ENCODE data around the gene NVL. TPM values are rescaled to one million over a fixed set of nuclear protein-coding genes. Genes with fewer than 3 reads are reported as not detected.

NVL gene
- total and polyA plus RNA-seq, 10 of the 15 experiments (the other 5 are each of a cell fraction or from before 2014, with no cell fraction given): 20.3 to 49.6 (median 35.2) TPM

GRCh38 chr1:224183591-224184312 lies 146.2 kb downstream of the NVL start:
- RAD21 ChIA-PET (ENCODE audit: unreplicated experiment): interaction anchor here (0.8 to 1.9 kb wide), 9 partner anchors 9 to 150 kb away, joined by 3 to 6 read pairs (median 4); no protein-coding TSS in a partner anchor
- TF ChIP-seq PRDM15 (CRISPR knock-in tag; IDR thresholded peaks at IDR 0.05) (no peak), MEF2A (IDR thresholded peaks at IDR 0.05; ENCODE audit: insufficient read depth, low read depth, low read length) (no peak), POU2F2 (IDR thresholded peaks at IDR 0.05; ENCODE audit: borderline replicate concordance, low read depth, low read length) (no peak), TCF12 (IDR thresholded peaks at IDR 0.05; ENCODE audit: low read depth, low read length) (0 out of 2 replicates have a peak, but pooled peaks have one; percentile 9), BCL11A (IDR thresholded peaks at IDR 0.05; ENCODE audit: low read depth, low read length) (no peak), BRCA1 (IDR thresholded peaks at IDR 0.05; ENCODE audit: low read depth, low read length) (no peak), CHD4 (IDR thresholded peaks at IDR 0.05) (no peak), EP300 (IDR thresholded peaks at IDR 0.05; ENCODE audit: borderline replicate concordance in 1 of 2, control insufficient read depth in 1 of 2, low read depth in 2 of 2, low read length in 2 of 2) (no peak), RBBP5 (conservative IDR thresholded peaks at IDR 0.05) (no peak), CHD2 (IDR thresholded peaks at IDR 0.05; ENCODE audit: borderline replicate concordance, low read depth, low read length) (0 out of 2 replicates have a peak, but pooled peaks have one; percentile 46)
- TF ChIP-seq, protein P1, sequence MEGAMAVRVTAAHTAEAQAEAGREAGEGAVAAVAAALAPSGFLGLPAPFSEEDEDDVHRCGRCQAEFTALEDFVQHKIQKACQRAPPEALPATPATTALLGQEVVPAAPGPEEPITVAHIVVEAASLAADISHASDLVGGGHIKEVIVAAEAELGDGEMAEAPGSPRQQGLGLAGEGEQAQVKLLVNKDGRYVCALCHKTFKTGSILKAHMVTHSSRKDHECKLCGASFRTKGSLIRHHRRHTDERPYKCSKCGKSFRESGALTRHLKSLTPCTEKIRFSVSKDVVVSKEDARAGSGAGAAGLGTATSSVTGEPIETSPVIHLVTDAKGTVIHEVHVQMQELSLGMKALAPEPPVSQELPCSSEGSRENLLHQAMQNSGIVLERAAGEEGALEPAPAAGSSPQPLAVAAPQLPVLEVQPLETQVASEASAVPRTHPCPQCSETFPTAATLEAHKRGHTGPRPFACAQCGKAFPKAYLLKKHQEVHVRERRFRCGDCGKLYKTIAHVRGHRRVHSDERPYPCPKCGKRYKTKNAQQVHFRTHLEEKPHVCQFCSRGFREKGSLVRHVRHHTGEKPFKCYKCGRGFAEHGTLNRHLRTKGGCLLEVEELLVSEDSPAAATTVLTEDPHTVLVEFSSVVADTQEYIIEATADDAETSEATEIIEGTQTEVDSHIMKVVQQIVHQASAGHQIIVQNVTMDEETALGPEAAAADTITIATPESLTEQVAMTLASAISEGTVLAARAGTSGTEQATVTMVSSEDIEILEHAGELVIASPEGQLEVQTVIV (IDR thresholded peaks at IDR 0.05; ENCODE audit: borderline replicate concordance, partially characterized antibody): no peak
- TF ChIP-seq, protein P2, sequence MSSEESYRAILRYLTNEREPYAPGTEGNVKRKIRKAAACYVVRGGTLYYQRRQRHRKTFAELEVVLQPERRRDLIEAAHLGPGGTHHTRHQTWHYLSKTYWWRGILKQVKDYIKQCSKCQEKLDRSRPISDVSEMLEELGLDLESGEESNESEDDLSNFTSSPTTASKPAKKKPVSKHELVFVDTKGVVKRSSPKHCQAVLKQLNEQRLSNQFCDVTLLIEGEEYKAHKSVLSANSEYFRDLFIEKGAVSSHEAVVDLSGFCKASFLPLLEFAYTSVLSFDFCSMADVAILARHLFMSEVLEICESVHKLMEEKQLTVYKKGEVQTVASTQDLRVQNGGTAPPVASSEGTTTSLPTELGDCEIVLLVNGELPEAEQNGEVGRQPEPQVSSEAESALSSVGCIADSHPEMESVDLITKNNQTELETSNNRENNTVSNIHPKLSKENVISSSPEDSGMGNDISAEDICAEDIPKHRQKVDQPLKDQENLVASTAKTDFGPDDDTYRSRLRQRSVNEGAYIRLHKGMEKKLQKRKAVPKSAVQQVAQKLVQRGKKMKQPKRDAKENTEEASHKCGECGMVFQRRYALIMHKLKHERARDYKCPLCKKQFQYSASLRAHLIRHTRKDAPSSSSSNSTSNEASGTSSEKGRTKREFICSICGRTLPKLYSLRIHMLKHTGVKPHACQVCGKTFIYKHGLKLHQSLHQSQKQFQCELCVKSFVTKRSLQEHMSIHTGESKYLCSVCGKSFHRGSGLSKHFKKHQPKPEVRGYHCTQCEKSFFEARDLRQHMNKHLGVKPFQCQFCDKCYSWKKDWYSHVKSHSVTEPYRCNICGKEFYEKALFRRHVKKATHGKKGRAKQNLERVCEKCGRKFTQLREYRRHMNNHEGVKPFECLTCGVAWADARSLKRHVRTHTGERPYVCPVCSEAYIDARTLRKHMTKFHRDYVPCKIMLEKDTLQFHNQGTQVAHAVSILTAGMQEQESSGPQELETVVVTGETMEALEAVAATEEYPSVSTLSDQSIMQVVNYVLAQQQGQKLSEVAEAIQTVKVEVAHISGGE (CRISPR knock-in tag; IDR thresholded peaks at IDR 0.05): no peak

More at GRCh38 chr1:224183591-224184312, 146.2 kb downstream of the NVL start:
- under 1% methylated on average over 36 of the region's 53 CpGs for WGBS (ENCODE audit: insufficient coverage, insufficient replicate concordance, low lambda C conversion rate, missing lambda C conversion rate)
- ATAC-seq (peak; percentile 63), FAIRE-seq (no peak), DNase-seq (ENCODE audit: low read depth, low spot score) (no peak)
- peak overlapping the region; percentile 90 for H3K4me3 ChIP-seq
- H3K4me2 ChIP-seq (ENCODE audit: control insufficient read depth, insufficient read depth): peak overlapping the region; percentile 85
- no peaks in the 10 kb centered on the region; the same call in 1 of the 2 replicates for H4K20me1 ChIP-seq (ENCODE audit: control insufficient read depth, insufficient read depth)
- intact Hi-C loops (cut with micrococcal nuclease; ENCODE audit: unreplicated experiment): loop anchor here (2.0 to 5.0 kb wide), 3 partner anchors 67 to 336 kb away; partner anchors contain the start of genes NVL and TP53BP2
- no peaks in the 10 kb centered on the region for H3K36me3 ChIP-seq (ENCODE audit: control insufficient read depth in 2 of 2, insufficient read depth in 2 of 2, low read length in 1 of 2)
- ChIA-PET SMC1A (ENCODE audit: uncharacterized antibody, unreplicated experiment) (interaction anchor here (1.2 to 2.9 kb wide), 6 partner anchors 9 to 248 kb away, joined by 4 to 14 read pairs (median 4); no protein-coding TSS in a partner anchor), POLR2A (interaction anchor here (0.7 to 2.5 kb wide), 6 partner anchors 15 to 467 kb away, joined by 3 to 16 read pairs (median 3); partner anchors contain the start of gene FBXO28), CTCF (interaction anchor here (0.7 to 2.5 kb wide), 5 partner anchors 12 to 92 kb away, joined by 3 to 5 read pairs (median 3); no protein-coding TSS in a partner anchor)
- in situ Hi-C loops (cut with MboI): no loop called here
- peaks cover 51% of the 10 kb centered on the region for H3K79me2 ChIP-seq (ENCODE audit: control insufficient read depth, insufficient read depth, low read length)
- no TSS peak for BruUV-seq (replicated peaks)
- H2AFZ ChIP-seq (ENCODE audit: control insufficient read depth, low read depth, low read length): peak overlapping the region; percentile 66
- peak overlapping the region; percentile 91 for H3K27ac ChIP-seq (ENCODE audit: control insufficient read depth, insufficient read depth)
- peaks cover 16% of the 10 kb centered on the region; the same call in 1 of the 2 replicates for H3K4me1 ChIP-seq (ENCODE audit: control insufficient read depth, insufficient read depth, low read length)
- no peaks in the 10 kb centered on the region for H3K27me3 ChIP-seq (replicated peaks in 1 of 2; ENCODE audit: control insufficient read depth in 2 of 2, insufficient read depth in 2 of 2, low read length in 1 of 2)
- H3K9me3 ChIP-seq (replicated peaks; ENCODE audit: control insufficient read depth, insufficient read depth, low read length): no peaks in the 10 kb centered on the region
- H3K9ac ChIP-seq (ENCODE audit: control insufficient read depth, insufficient read depth, low read length): peak overlapping the region; percentile 89
